Vagina (tissue), 2 donors: Measurements from ENCODE around the gene NELL1.

Experiments used
- POLR2A ChIP-seq, 2 donors: fragments of 450-650 bp; IDR thresholded peaks; one replicate each; pipeline ENCODE4 v1.6.1; 2017; ENCODE audit warnings: antibody characterized with exemption in 2 of 2, mild to moderate bottlenecking in 2 of 2, moderate library complexity in 2 of 2
- POLR2AphosphoS5 ChIP-seq, 2 donors: sonication (generic); formaldehyde crosslinking; IDR thresholded peaks; one replicate each; pipeline ENCODE4 v1.9.0; 2017; ENCODE audit warnings: antibody characterized with exemption in 2 of 2, mild to moderate bottlenecking in 2 of 2, low read depth in 1 of 2; ENCODE audit not compliant: insufficient read depth in 1 of 2
- TF ChIP-seq, protein P1 (sequence below), 3 experiments: fragments of 450-650 bp in 2 of 3; fragments of 200-600 bp in 1 of 3; sonication (generic) in 1 of 3; IDR thresholded peaks; one replicate each; pipeline ENCODE4 v1.5.1; 2017 to 2019; ENCODE audit warnings: antibody characterized with exemption in 3 of 3, mild to moderate bottlenecking in 2 of 3, moderate library complexity in 2 of 3

GRCh38 chr11:20676658-20677057, 7.3 kb downstream of the NELL1 start:
- TF ChIP-seq, protein P1, sequence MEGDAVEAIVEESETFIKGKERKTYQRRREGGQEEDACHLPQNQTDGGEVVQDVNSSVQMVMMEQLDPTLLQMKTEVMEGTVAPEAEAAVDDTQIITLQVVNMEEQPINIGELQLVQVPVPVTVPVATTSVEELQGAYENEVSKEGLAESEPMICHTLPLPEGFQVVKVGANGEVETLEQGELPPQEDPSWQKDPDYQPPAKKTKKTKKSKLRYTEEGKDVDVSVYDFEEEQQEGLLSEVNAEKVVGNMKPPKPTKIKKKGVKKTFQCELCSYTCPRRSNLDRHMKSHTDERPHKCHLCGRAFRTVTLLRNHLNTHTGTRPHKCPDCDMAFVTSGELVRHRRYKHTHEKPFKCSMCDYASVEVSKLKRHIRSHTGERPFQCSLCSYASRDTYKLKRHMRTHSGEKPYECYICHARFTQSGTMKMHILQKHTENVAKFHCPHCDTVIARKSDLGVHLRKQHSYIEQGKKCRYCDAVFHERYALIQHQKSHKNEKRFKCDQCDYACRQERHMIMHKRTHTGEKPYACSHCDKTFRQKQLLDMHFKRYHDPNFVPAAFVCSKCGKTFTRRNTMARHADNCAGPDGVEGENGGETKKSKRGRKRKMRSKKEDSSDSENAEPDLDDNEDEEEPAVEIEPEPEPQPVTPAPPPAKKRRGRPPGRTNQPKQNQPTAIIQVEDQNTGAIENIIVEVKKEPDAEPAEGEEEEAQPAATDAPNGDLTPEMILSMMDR (IDR thresholded peaks at IDR 0.05): no peak
- TF ChIP-seq POLR2A (IDR thresholded peaks at IDR 0.05) (no peak), POLR2AphosphoS5 (IDR thresholded peaks at IDR 0.05; ENCODE audit: insufficient read depth in 1 of 2, low read depth in 1 of 2) (no peak)
